ENCODE measurements around the gene SSR1. TPM values are rescaled to one million over a fixed set of nuclear protein-coding genes. Genes with fewer than 3 reads are reported as not detected.
A peak's percentile ranks its signal among the peaks of the same experiment; 100 is the strongest.

SSR1 gene
- total RNA-seq, 4 donors from 2014 or later: 39.5 to 122 (median 80.8) TPM

- DNase-seq: no peak
- no peak overlapping the region for H3K27ac ChIP-seq
- intact Hi-C loops (cut with DNase I): no loop called here
- no peaks in the 10 kb centered on the region for H3K27me3 ChIP-seq
- H3K4me3 ChIP-seq: no peak overlapping the region
- H3K36me3 ChIP-seq: no peaks in the 10 kb centered on the region
- peaks cover 8 to 21% (median 14%) of the 10 kb centered on the region in 3 donors for H3K4me1 ChIP-seq
- WGBS, 2 donors: 82 to 94% methylated on average over 3 of the region's 3 CpGs
- TF ChIP-seq POLR2A (IDR thresholded peaks at IDR 0.05): no peak
- TF ChIP-seq CTCF (IDR thresholded peaks at IDR 0.05): no peak
- H3K9me3 ChIP-seq: no peaks in the 10 kb centered on the region
Observed at GRCh38 chr6:7334685-7335084, 21.7 kb upstream of the SSR1 start.

- Histone ChIP-seq H3K4me3 (no peak overlapping the region), H3K36me3 (no peaks in the 10 kb centered on the region), H3K4me1 (peaks cover 8 to 21% (median 14%) of the 10 kb centered on the region in 3 donors), H3K27ac (peak overlapping the region; percentile 32 to 70 (median 52)), H3K9me3 (no peaks in the 10 kb centered on the region), H3K27me3 (no peaks in the 10 kb centered on the region)
- 25 to 30% methylated on average over 8 of the region's 8 CpGs for WGBS, 2 donors
- TF ChIP-seq CTCF (IDR thresholded peaks at IDR 0.05) (no peak), POLR2A (IDR thresholded peaks at IDR 0.05) (no peak)
- no peak for DNase-seq
- intact Hi-C loops (cut with DNase I): no loop called here
Observed at GRCh38 chr6:7332090-7332745, 19.2 kb upstream of the SSR1 start.

- peaks cover 8 to 21% (median 14%) of the 10 kb centered on the region in 3 donors for H3K4me1 ChIP-seq
- H3K27me3 ChIP-seq: no peaks in the 10 kb centered on the region
- no peak for TF ChIP-seq POLR2A (IDR thresholded peaks at IDR 0.05)
- TF ChIP-seq CTCF (IDR thresholded peaks at IDR 0.05): no peak
- DNase-seq: no peak
- WGBS, 2 donors: 57 to 90% methylated on average over 1 to 5 of the region's 7 CpGs
- H3K4me3 ChIP-seq: no peak overlapping the region
- no peaks in the 10 kb centered on the region for H3K9me3 ChIP-seq
- no peaks in the 10 kb centered on the region for H3K36me3 ChIP-seq
- H3K27ac ChIP-seq: peak overlapping the region in 1 of 4 donors; percentile 70
- intact Hi-C loops (cut with DNase I): no loop called here
Observed at GRCh38 chr6:7331452-7331851, 18.5 kb upstream of the SSR1 start.

GRCh38 chr6:7328243-7328642, 15.2 kb upstream of the SSR1 start:
- peaks cover 8 to 21% (median 14%) of the 10 kb centered on the region in 3 donors for H3K4me1 ChIP-seq
- no peaks in the 10 kb centered on the region for H3K36me3 ChIP-seq
- no peaks in the 10 kb centered on the region for H3K27me3 ChIP-seq
- no peaks in the 10 kb centered on the region for H3K9me3 ChIP-seq
- WGBS, 2 donors: 37 to 74% methylated on average over 2 of the region's 2 CpGs
- intact Hi-C loops (cut with DNase I): no loop called here
- no peak overlapping the region for H3K4me3 ChIP-seq
- no peak overlapping the region for H3K27ac ChIP-seq
- DNase-seq: no peak
- TF ChIP-seq POLR2A (IDR thresholded peaks at IDR 0.05): no peak
- no peak for TF ChIP-seq CTCF (IDR thresholded peaks at IDR 0.05)

GRCh38 chr6:7325750-7326149, 12.8 kb upstream of the SSR1 start:
- Histone ChIP-seq H3K27me3 (no peaks in the 10 kb centered on the region), H3K9me3 (no peaks in the 10 kb centered on the region), H3K36me3 (no peaks in the 10 kb centered on the region), H3K27ac (no peak overlapping the region), H3K4me3 (no peak overlapping the region), H3K4me1 (peaks cover 0 to 3% (median 0%) of the 10 kb centered on the region in 3 donors)
- intact Hi-C loops (cut with DNase I): no loop called here
- DNase-seq: no peak
- TF ChIP-seq CTCF (IDR thresholded peaks at IDR 0.05) (no peak), POLR2A (IDR thresholded peaks at IDR 0.05) (no peak)
- whole genome bisulfite sequencing, 2 donors: 85 to 88% methylated on average over 3 of the region's 3 CpGs

Measured in esophagus squamous epithelium (tissue), 5 donors.